A673 (cell line): Measurements from ENCODE around the gene CDKAL1. TPM values are rescaled to one million over a fixed set of nuclear protein-coding genes. Genes with fewer than 3 reads are reported as not detected.

Experiments used
- BruUV-seq: library from RNA; stranded (reverse); fragments of 400-500 nt; replicated peaks from 2 replicates; lab custom pipeline; 2021; lab: Mats Ljungman, UMichigan
- CTCF ChIA-PET: fragments of 300-600 bp; sonication (Branson Sonifier 250); formaldehyde crosslinking; loops from one replicate; lab custom pipeline; 2022; ENCODE audit warnings: antibody characterized with exemption; lab: Charles Lee
- POLR2A ChIA-PET: fragments of 300-600 bp; sonication (Branson Sonifier 250); formaldehyde crosslinking; loops from one replicate; lab custom pipeline; 2022; ENCODE audit warnings: antibody characterized with exemption; ENCODE audit not compliant: low non-redundant PET; lab: Charles Lee
- DNase-seq: peaks from one replicate; pipeline ENCODE4 v3.0.0-alpha.2; 2015; ENCODE audit warnings: low spot score
- H3K27ac ChIP-seq: fragments of 200-600 bp; sonication (generic); 2 replicates; pipeline ENCODE4 v1.5.1; 2016; ENCODE audit warnings: mixed run types, low read depth, mild to moderate bottlenecking, mixed read lengths, antibody characterized with exemption, low read length; ENCODE audit not compliant: poor library complexity, severe bottlenecking
- H3K27me3 ChIP-seq: fragments of 200-600 bp; sonication (generic); replicated peaks from 2 replicates; pipeline ENCODE4 v1.6.1; 2017; ENCODE audit warnings: mixed run types, low read depth, mild to moderate bottlenecking, mixed read lengths, antibody characterized with exemption, low read length; ENCODE audit not compliant: insufficient read depth, poor library complexity
- H3K36me3 ChIP-seq: fragments of 200-600 bp; sonication (generic); 2 replicates; pipeline ENCODE4 v1.6.1; 2016; ENCODE audit warnings: mixed run types, mild to moderate bottlenecking, mixed read lengths, antibody characterized with exemption, low read length; ENCODE audit not compliant: insufficient read depth, poor library complexity, severe bottlenecking
- H3K4me1 ChIP-seq: fragments of 200-600 bp; sonication (generic); 2 replicates; pipeline ENCODE4 v1.6.1; 2017; ENCODE audit warnings: mixed run types, mild to moderate bottlenecking, mixed read lengths, antibody characterized with exemption, low read length; ENCODE audit not compliant: insufficient read depth, poor library complexity, severe bottlenecking
- H3K4me3 ChIP-seq: fragments of 200-600 bp; sonication (generic); 2 replicates; pipeline ENCODE4 v1.5.1; 2016; ENCODE audit warnings: low read depth, mixed run types, mild to moderate bottlenecking, mixed read lengths, low read length; ENCODE audit not compliant: poor library complexity, severe bottlenecking
- H3K9me3 ChIP-seq: fragments of 200-600 bp; sonication (generic); 2 replicates; pipeline ENCODE4 v1.6.1; 2016; ENCODE audit warnings: mixed run types, low read depth, mild to moderate bottlenecking, mixed read lengths, antibody characterized with exemption, low read length; ENCODE audit not compliant: poor library complexity, severe bottlenecking
- CTCF ChIP-seq: fragments of 300-800, 200-600 bp; sonication (generic); conservative IDR thresholded peaks from 2 replicates; pipeline ENCODE4 v1.5.1; 2017; ENCODE audit warnings: low read depth, mild to moderate bottlenecking, antibody characterized with exemption, low read length, moderate library complexity, mixed read lengths
- EZH2 ChIP-seq: fragments of 200-600 bp; sonication (generic); IDR thresholded peaks from 2 replicates; pipeline ENCODE4 v1.6.1; 2017; ENCODE audit warnings: borderline replicate concordance, low read depth, mild to moderate bottlenecking, mixed read lengths, antibody characterized with exemption, low read length; ENCODE audit not compliant: poor library complexity, severe bottlenecking
- intact Hi-C: fragments of 100-400 bp; cut with micrococcal nuclease; formaldehyde crosslinking; loops from one replicate; pipeline ENCODE4 v1.10.0; 2022; ENCODE audit not compliant: unreplicated experiment
- total RNA-seq: library from RNA; stranded (reverse); gene quantifications from 2 replicates; pipeline ENCODE4 v1.2.3, GENCODE V29; 2021

The CDKAL1 gene
- total RNA-seq, 1 experiment from 2014 or later, result 35.5 TPM

- Histone ChIP-seq H3K9me3 (no peaks in the 10 kb centered on the region), H3K4me3 (no peak overlapping the region), H3K4me1 (peaks cover 8% of the 10 kb centered on the region), H3K27me3 (no peaks in the 10 kb centered on the region), H3K27ac (no peak overlapping the region), H3K36me3 (no peaks in the 10 kb centered on the region)
- BruUV-seq, result no TSS peak
- ChIA-PET CTCF (no interaction called here), POLR2A (no interaction called here)
- intact Hi-C loops, result no loop called here
- DNase-seq, result no peak
- TF ChIP-seq EZH2, result no peak
- TF ChIP-seq CTCF, result no peak
Observed at GRCh38 chr6:20684474-20684873, 150.2 kb downstream of the CDKAL1 start.

GRCh38 chr6:20686142-20686541 is 151.9 kb downstream of the CDKAL1 start:
- ChIA-PET CTCF (no interaction called here), POLR2A (no interaction called here)
- no peak overlapping the region for H3K27ac ChIP-seq
- intact Hi-C loops, result no loop called here
- no peaks in the 10 kb centered on the region for H3K9me3 ChIP-seq
- no TSS peak for BruUV-seq
- H3K4me3 ChIP-seq, result no peak overlapping the region
- no peak for DNase-seq
- TF ChIP-seq EZH2, result no peak
- no peaks in the 10 kb centered on the region for H3K4me1 ChIP-seq
- no peaks in the 10 kb centered on the region for H3K27me3 ChIP-seq
- no peaks in the 10 kb centered on the region for H3K36me3 ChIP-seq

- POLR2A ChIA-PET, result no interaction called here
- TF ChIP-seq EZH2 (no peak), CTCF (no peak)
- CTCF ChIA-PET, result no interaction called here
- no peaks in the 10 kb centered on the region for H3K27me3 ChIP-seq
- H3K36me3 ChIP-seq, result no peaks in the 10 kb centered on the region
- no peak overlapping the region for H3K4me3 ChIP-seq
- no peaks in the 10 kb centered on the region for H3K9me3 ChIP-seq
- H3K27ac ChIP-seq, result no peak overlapping the region
- intact Hi-C loops, result no loop called here
- H3K4me1 ChIP-seq, result peaks cover 11% of the 10 kb centered on the region
- BruUV-seq, result no TSS peak
- no peak for DNase-seq
Observed at GRCh38 chr6:20687494-20687893, 153.2 kb downstream of the CDKAL1 start.

GRCh38 chr6:20688710-20689500 is 154.6 kb downstream of the CDKAL1 start:
- DNase-seq, result no peak
- intact Hi-C loops, result no loop called here
- Histone ChIP-seq H3K27ac (no peak overlapping the region), H3K27me3 (no peaks in the 10 kb centered on the region), H3K4me3 (no peak overlapping the region), H3K4me1 (peaks cover 20% of the 10 kb centered on the region), H3K36me3 (no peaks in the 10 kb centered on the region), H3K9me3 (no peaks in the 10 kb centered on the region)
- TF ChIP-seq EZH2 (no peak), CTCF (no peak)
- no TSS peak for BruUV-seq
- ChIA-PET CTCF (no interaction called here), POLR2A (no interaction called here)
